ENCODE results near the gene RPL29. TPM values are rescaled to one million over a fixed set of nuclear protein-coding genes. Genes with fewer than 3 reads are reported as not detected.
"Not testable (repeated sequence)": the region's sequence is repeated elsewhere in the genome, so short reads cannot be mapped to it uniquely, and the experiment has no call there.

Gene RPL29
- total RNA-seq, 1 donor from 2014 or later = 2,366 TPM

DNA sequence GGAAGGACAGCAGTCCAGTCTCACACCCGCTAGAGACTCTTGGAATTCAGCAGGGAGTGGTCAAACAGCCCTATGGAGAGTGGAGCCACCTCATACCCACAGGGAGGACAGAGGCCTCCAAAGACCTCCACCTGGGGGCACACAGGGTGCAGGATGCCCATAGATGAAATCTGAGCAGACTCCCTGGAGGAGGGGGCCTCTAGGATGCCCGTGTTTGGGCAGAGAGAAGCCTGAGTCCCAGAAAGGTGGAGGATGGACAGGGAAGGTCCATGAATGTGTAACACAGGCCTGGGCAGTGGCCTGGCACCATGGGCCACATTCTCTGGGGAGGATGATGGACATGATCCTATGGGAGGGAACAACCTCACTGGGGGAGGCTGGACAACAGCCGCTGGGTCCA, 39.0 kb upstream of the RPL29 start:
- Histone ChIP-seq H3K36me3 (ENCODE audit: control insufficient read depth, insufficient read depth, low read length) (no peaks in the 10 kb centered on the region), H3K4me3 (ENCODE audit: low read depth, low read length) (no peak overlapping the region), H3K27me3 (ENCODE audit: control insufficient read depth, insufficient read depth, low read length) (no peaks in the 10 kb centered on the region)
- TF ChIP-seq, protein P1, sequence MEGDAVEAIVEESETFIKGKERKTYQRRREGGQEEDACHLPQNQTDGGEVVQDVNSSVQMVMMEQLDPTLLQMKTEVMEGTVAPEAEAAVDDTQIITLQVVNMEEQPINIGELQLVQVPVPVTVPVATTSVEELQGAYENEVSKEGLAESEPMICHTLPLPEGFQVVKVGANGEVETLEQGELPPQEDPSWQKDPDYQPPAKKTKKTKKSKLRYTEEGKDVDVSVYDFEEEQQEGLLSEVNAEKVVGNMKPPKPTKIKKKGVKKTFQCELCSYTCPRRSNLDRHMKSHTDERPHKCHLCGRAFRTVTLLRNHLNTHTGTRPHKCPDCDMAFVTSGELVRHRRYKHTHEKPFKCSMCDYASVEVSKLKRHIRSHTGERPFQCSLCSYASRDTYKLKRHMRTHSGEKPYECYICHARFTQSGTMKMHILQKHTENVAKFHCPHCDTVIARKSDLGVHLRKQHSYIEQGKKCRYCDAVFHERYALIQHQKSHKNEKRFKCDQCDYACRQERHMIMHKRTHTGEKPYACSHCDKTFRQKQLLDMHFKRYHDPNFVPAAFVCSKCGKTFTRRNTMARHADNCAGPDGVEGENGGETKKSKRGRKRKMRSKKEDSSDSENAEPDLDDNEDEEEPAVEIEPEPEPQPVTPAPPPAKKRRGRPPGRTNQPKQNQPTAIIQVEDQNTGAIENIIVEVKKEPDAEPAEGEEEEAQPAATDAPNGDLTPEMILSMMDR (IDR thresholded peaks at IDR 0.05; ENCODE audit: insufficient read depth, low read length, poor library complexity, severe bottlenecking) = no peak
- no peak for DNase-seq (ENCODE audit: low read depth)

DNA sequence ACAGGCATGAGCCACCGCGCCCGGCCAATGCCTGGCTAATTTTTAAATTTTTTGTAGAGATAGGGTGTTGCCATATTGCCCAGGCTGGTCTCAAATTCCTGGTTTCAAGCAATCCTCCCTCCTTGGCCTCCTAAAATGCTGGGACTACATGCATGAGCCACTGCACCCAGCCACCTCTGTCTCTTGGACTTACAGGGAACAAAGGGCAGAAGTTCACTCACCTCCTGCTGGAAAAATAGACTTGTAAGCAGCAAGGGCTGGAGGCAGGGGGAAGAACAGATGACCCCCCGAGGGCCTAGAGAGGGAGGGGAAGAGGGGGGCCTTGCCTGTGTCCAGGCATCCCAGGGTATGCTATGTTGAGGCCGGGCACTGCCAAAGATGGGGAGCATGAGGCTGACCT, 38.5 kb upstream of the RPL29 start:
- H3K4me3 ChIP-seq (ENCODE audit: low read depth, low read length) = no peak overlapping the region
- TF ChIP-seq, protein P1 (IDR thresholded peaks at IDR 0.05; ENCODE audit: insufficient read depth, low read length, poor library complexity, severe bottlenecking) = no peak
- H3K27me3 ChIP-seq (ENCODE audit: control insufficient read depth, insufficient read depth, low read length) = no peaks in the 10 kb centered on the region
- H3K36me3 ChIP-seq (ENCODE audit: control insufficient read depth, insufficient read depth, low read length) = no peaks in the 10 kb centered on the region
- no peak for DNase-seq (ENCODE audit: low read depth)

DNA sequence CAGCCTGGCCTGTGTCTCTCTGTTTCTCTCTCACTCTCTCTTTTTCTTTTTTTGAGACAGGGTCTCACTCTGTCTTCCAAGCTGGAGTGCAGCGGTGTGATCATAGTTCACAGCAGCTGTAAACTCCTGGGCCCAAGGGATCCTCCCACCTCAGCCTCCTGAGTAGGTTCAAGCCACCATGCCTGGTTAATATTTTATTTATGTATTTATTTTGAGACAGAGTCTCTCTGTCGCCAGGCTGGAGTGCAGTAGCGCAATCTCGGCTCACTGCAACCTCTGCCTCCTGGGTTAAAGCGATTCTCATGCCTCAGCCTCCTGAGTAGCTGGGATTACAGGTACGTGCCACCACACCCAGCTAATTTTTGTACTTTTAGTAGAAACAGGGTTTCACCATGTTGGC, 38.1 kb upstream of the RPL29 start:
- not testable (repeated sequence) for H3K36me3 ChIP-seq (ENCODE audit: control insufficient read depth, insufficient read depth, low read length); H3K4me3 ChIP-seq (ENCODE audit: low read depth, low read length); DNase-seq (ENCODE audit: low read depth); H3K27me3 ChIP-seq (ENCODE audit: control insufficient read depth, insufficient read depth, low read length)

DNA sequence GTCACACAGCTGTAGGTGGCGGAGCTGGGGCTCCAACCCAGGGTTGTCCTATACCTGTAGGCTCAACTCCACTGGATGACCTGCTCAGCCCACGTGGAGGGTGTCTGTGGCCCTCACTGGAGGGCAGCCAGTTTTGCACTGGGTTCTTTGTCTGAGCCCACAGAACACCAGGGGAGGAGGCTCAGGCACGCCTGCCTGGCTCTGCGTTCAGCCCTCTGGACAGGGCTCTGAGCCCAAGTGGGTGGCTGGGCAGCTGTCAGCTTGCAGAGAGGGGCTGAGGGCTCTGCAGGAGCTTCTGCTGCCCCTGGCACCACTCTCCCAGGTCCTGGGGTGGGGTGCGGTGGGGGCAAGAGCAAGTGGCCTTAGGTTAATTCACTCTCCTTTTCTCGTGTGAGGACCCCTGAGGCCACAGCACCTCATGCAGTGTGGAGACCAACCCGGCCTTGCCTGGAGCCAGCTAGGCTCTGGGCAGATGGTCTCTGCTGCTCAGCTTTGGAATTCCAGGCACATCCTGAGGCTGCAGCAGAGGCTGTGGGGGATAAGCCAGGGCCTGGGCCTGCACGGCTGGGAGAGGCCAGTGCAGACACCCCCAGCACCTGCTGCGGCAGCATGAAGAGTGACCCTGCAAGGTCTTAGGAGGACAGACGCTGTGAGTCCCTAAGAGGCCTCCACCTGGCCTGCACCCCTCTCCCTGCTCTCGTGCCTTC, 37.2 kb upstream of the RPL29 start:
- H3K36me3 ChIP-seq (ENCODE audit: control insufficient read depth, insufficient read depth, low read length) = no peaks in the 10 kb centered on the region
- TF ChIP-seq, protein P1 (IDR thresholded peaks at IDR 0.05; ENCODE audit: insufficient read depth, low read length, poor library complexity, severe bottlenecking) = no peak
- H3K27me3 ChIP-seq (ENCODE audit: control insufficient read depth, insufficient read depth, low read length) = no peaks in the 10 kb centered on the region
- no peak overlapping the region for H3K4me3 ChIP-seq (ENCODE audit: low read depth, low read length)
- DNase-seq (ENCODE audit: low read depth) = no peak

DNA sequence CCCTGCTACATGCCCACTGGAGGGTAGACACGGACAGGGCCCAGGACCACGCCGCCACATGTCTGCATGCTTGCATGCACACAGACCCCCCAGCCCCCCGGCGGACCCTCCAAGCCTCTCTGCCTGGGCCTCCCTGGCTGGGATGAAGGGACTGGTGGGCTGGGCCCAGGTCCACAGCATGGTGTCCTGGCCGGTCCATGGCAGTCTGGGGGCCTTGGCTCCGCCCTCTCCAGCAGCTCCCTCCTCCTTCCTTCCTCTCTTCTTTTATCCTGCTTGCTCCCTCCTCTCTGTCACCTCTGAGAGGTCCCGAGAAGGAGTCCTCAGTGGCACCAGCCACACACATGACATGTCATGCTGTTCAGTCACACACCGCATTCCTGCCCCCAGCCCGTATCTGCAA, 36.2 kb upstream of the RPL29 start:
- no peaks in the 10 kb centered on the region for H3K27me3 ChIP-seq (ENCODE audit: control insufficient read depth, insufficient read depth, low read length)
- no peak for DNase-seq (ENCODE audit: low read depth)
- no peak overlapping the region for H3K4me3 ChIP-seq (ENCODE audit: low read depth, low read length)
- H3K36me3 ChIP-seq (ENCODE audit: control insufficient read depth, insufficient read depth, low read length) = no peaks in the 10 kb centered on the region
- TF ChIP-seq, protein P1 (IDR thresholded peaks at IDR 0.05; ENCODE audit: insufficient read depth, low read length, poor library complexity, severe bottlenecking) = no peak

DNA sequence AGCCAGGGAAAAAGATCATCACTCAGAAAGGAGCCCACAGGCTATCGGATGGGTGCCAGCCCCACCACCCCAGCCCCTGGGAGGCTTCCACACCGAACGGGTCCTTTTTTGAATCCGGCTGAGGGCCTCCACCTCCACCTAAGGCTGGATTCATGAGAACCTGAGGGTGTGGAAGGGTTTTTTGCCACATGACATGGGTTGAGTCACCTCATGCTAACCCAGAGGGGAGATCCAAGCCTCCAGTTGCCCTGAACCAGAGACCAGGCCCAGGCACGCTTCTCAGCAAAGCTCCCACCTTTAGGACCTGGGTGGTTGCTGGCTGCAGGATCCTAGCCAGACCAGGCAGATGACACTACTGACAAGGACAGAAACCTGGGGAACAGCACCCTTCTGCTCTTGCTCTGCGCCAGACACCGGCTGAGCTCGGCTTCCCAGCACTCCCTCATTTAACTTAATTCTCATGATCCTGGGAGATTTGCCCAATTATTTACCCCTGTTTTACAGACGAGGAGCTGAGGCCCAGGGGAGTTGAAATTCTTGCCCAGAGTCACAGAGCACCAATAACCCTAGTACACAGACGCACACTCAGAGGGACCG, 35.1 kb upstream of the RPL29 start:
- TF ChIP-seq, protein P1 (IDR thresholded peaks at IDR 0.05; ENCODE audit: insufficient read depth, low read length, poor library complexity, severe bottlenecking) = no peak
- H3K27me3 ChIP-seq (ENCODE audit: control insufficient read depth, insufficient read depth, low read length) = no peaks in the 10 kb centered on the region
- DNase-seq (ENCODE audit: low read depth) = no peak
- H3K4me3 ChIP-seq (ENCODE audit: low read depth, low read length) = no peak overlapping the region
- H3K36me3 ChIP-seq (ENCODE audit: control insufficient read depth, insufficient read depth, low read length) = no peaks in the 10 kb centered on the region
